HG02571 (cell line): ENCODE data around the gene OR52N5.

ENCODE experiments used
- ATAC-seq: cut with Tn5 transposase; IDR thresholded peaks from one replicate; pipeline ENCODE4 v1.9.1; 2021; ENCODE audit warnings: mild to moderate bottlenecking, moderate library complexity; ENCODE audit not compliant: unreplicated experiment

OR52N5 gene

DNA sequence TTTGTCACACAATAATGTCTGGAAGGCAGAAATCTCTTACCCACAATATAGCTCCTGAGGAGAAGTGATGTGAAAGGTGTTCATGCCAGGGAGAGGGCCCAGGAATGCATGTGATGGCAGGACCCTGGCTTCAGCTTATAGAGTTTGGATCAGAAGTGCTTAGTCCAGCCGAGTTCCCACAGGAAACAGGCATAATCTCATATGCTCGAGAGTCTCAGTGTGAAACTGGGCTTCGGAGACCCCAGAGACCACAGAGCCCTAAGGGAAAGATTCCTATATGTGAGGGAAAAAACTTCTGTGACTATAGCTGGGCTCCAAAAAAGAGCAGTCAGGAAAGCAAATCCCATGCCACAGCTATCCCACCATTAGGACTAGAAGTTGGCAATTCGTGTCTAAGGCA is at the start of gene OR52N5:
OR52N5 (minus strand) TSS at position 101 of the 400 bp plus-strand sequence. CDS start 4,721 bp downstream, outside the sequence.
- no peak for ATAC-seq

DNA sequence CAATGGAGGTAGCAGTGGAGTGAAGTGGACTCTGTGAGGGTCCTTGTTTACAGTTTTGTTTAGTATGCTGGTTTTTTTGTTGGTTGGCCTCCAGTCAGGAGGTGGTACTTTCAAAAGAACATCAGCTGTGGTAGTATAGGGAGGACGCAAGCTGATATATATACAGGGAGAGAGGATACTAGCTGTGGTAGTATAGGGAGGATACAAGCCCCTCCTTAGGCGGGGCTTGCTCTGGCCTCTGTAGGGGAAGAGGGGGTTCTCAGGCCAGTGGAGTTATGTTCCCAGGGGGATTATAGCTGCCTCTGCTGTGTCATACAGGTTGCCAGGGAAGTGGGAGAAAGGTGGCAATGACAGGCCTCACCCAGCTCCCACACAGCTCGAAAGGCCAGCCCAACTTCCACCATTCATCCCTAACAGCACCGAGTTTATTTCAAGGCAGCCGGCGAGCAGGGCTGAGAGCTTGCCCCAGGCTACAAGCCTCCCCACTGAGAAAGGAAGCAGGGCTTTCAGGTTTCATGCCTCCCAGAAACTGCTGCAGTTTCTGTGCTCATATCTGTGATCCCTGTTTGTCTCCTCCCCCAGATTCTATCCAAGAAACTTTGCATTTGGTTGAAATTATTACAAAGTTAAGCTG is 48.2 kb upstream of the OR52N5 start:
- no peak for ATAC-seq

DNA sequence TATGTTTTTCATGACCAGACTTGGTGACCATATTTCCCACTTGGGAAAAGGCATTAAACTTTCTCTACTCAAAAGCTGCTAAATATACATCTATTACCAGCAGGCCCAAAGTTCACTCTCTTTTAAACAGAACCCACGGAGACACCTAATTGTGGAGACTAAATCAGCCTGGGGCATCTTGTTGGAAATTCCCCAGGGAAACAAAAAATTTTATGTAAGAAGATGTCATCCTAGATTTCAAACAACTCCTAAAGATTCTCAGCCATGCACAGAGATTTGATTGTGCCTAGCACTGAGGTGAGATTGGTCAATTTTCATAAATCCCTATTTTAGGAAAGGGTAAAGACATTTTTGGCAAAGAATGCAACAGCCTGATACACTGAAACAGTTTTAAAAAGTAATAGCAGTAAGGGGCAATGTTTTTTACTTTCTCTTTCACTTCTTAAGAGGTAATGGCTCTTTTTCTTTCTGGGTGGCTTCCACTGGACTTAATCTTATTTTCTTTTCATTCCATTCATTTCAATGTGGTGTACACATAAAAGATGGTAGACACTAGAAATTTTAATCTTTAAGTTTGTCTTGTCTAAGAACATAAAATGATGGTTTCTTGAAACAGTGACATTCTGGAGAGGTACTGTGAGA is 35.2 kb upstream of the OR52N5 start:
- ATAC-seq, result no peak

DNA sequence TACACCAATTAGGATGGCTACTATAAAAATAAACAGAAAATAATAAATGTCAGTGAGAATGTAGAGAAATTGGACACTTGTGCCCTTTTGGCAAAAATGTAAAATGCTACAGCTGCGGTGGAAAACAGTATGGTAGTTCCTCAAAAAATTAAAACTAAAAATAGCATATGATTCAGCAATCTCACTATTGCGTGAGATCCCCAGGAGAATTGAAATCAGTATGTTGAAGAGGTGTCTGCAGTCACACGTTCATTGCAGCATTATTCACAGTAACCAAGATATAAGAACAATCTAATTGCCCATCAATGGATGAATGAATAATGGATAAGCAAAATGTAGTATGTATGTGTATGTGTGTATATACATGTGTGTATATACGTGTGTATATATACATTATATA is 32.4 kb upstream of the OR52N5 start:
- no peak for ATAC-seq

DNA sequence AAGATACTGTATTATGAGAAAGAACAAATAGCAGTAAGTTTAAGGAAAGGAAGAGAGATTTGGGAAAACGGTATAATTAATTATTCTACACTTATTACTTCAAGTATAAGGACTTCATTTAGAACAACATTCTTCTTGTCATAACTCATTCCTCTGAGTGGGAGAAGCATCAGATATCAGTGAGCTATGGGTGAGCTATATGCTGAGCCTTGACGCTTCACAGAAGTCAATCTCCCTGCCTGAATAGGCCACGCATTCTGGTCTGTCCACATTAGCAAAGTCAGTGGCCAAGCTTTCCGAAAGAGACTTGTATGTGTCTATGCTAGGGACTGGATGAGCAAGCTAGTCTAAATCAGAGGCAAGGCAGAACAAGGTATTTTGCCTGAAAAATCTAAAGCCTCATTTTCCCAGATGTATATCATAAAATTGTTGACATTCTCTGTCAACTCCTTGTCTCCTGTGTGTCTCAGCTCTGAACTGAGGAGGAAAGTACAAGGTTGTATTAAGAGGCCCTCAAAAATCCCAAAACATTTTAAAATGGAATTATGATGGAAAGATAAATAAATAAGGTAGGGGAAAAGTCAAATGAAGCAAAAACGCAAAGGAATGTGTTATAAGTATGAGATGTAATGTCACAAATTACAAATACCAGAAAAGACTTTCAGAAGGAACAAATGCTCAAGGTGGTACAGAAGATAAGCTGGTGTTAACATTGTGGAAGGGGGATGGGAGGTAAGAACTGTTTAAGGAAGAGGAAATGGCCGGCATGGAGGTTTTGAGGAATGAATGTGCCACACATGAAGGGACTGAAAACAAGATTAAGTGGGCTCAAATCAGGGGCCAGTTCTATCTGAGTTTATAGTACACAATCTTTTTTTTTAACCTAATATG is 27.0 kb upstream of the OR52N5 start:
- no peak for ATAC-seq

DNA sequence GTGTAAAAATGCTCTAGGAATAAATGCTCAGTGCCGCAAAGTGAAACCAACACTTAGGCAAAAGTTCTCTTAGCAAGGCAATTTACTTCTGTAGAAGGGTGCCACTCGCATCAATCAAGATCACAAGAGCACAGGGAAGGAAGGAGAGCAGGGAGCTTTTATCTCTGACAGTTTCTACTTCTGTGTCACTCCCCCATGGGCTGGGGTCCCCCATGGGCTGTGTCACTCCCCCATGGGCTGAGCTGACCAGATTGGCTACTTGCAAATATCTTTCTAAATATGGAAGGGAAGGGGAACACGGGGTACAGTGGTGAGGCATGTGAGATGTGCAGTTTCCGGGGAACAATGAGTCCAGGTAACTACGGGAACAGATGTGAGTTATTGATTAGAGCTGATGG is 26.0 kb upstream of the OR52N5 start:
- ATAC-seq, result peak; percentile 22

DNA sequence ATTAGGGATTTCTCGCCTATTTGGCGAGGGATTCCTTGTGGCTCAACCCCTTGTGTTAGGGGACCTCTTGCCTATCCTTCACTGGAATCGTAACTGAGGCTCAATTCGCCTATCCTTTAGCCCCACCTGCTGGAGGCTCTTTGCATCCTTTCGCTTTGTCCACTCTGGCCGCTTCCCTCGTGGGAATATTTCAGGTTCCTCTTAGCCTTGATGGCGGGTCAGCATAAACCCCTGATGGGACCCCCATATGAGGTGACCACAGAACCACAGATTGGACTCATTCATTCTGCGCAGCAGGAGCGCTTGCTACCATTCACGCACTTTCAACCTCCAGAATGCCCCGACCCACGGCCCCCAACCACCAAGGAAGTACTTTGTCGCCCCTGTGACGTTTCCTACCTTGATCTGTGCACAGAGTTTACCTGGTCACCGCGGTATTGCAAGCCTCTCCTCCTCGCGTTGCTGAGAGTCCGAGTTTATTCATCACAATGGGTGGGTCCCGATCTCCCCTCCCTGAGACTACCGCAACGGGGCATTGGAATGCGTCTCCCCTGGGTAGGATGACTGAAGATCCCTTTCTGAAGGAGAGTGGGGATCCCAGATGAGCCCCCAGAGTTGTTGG is 25.5 kb upstream of the OR52N5 start, which contains the start of gene OR52N2:
OR52N2 (plus strand) TSS at position 425 of the 622 bp plus-strand sequence. CDS start 11,412 bp downstream, outside the sequence.
- ATAC-seq, result peak; percentile 97

DNA sequence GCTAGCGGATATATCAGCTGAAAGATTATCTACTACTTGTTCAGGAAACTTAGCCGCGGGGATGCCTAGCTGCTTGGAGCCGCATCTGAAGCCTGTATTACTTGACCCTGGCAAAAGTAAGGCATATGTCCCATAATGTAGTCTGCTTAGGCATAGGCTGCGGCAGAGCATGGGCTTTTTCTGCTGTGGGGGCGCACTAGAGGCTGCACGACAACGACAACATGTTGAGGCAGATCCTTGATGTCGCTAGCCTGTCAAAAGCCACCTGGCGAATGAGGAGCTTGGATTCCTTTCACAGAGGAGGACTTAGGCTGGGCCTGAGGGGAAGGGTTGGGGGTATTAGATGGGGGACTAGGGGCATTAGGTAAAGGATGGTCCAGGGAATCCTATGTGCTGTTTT is 24.4 kb upstream of the OR52N5 start:
- no peak for ATAC-seq

DNA sequence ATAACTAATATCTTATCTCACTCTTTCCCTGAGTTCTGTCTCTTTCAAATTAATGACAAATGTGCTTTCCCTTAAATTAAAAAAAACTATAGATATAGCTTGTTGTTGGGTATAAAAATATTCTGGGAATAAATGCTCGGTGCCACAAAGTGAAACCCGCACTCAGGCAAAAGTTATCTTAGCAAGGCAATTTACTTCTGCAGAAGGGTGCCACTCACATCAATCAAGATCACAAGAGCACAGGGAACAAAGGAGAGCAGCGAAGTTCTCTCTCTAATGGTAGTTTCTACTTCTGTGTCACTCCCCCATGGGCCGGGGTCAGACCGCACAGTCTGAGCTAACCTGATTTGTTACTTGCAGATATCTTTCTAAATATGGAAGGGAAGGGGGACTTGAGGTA is 20.8 kb upstream of the OR52N5 start:
- no peak for ATAC-seq

DNA sequence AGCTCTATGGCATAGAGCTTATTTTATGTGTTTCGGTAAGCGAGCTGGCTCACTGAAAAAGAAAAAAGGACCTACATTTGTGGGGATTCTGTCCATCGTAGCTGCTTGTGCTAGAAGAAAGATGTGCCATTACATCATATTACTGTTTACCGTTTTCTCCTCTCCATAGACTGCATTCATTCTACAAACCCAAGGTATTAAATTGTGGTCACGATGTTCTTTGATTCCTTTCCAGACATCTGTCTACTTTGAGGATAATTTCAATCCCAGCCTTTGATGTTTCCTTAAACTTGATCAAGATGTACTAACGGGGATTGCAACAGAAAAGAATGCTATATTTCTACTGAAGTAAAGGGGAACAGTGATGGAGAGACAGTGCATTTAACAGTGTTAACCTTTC is 13.4 kb upstream of the OR52N5 start:
- ATAC-seq, result no peak

DNA sequence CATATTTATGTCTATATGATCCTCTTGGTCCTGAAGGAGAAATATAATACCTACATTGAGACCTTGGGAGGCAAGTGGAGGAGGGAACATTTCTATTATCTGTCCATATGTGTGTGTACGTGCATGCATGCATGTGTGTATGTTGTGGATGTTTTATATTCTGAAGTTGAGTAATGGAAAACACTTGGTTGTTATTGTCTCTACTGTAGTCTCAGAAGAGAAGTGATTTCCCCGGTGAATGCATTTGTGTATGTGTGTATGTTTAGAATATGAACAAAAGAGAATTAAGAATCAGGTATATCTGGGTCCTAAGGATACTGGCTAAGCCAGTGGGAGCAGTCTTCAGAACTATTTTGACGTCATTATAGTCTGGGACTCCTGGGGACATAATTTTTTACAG is 8.0 kb upstream of the OR52N5 start, which contains the start of gene OR52N1:
OR52N1 (minus strand) TSS at position 101 of the 400 bp plus-strand sequence. CDS start 2,449 bp downstream, outside the sequence.
- no peak for ATAC-seq

DNA sequence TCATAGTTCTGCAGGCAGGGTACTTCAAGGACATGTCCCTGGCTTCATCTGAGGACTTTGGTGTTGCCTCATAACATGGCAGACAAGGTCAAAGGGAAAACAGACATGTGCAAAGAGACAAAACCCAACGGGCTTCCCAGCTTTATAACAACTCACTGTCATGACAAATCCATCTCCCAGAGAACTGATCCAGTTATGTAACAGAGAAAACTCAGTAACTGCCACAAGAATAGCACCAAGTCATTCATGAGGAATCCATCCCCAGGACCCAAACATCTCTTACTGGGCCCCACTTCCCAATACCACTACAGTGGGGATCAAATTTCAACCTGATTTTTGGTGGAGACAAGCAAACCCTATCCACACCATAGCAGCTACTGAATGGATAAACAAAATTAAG is 16.1 kb downstream of the OR52N5 start:
- no peak for ATAC-seq

DNA sequence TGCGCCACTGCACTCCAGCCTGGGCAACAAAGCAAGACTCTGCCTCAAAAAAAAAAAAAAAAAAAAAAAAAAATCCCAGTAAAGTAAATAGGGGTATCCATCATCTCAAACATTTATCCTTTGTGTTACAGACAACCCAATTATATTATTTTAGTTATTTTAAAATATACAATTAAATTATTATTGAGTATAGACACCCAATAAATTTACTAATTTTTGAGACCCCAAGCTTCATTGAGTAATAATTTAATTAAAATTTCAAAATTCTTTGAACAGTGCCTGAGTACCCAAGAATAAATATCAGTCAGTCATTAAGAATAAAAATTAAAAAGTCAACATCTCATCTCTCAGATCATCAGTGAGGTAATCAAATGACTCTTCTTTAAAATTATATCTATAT is 29.2 kb downstream of the OR52N5 start, which contains the start of gene OR52N4:
OR52N4 (plus strand) TSS at position 301 of the 400 bp plus-strand sequence. CDS start 498 bp downstream, outside the sequence.
- ATAC-seq, result no peak

DNA sequence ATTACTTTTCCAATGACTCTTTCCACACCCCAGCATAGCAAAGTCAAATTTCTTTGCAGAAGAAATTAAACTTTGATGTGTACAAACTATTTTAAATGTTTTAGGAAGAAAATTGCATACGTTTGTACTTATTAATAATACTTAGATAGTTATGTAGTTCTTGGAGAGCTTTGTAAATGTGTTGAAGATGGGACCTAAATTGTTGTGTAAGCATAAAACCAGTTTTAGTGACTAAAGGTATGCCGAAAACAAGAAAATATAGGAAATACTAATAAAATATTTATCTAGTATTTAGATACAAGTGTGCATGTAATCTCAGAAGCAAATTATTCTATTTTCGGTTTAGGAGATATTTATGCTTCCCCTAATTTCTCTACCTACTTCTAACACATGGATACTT is 33.3 kb downstream of the OR52N5 start:
- ATAC-seq, result no peak

DNA sequence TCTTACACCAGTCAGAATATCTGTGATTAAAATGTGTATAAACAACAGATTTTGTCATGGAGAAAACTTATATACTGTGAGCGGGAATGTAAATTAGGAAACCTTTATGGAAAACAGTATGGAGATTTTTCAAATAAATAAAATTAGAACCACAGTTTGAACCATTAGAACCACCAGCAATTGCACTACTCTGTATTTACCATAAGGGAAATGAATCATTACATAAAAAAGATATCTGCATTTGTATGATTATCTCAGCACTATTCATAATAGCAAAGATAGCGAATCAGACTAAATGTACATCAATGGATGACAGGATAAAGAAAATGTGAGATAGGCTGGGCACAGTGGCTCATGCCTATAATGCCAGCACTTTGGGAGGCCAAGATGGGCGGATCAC is 36.5 kb downstream of the OR52N5 start:
- ATAC-seq, result no peak

DNA sequence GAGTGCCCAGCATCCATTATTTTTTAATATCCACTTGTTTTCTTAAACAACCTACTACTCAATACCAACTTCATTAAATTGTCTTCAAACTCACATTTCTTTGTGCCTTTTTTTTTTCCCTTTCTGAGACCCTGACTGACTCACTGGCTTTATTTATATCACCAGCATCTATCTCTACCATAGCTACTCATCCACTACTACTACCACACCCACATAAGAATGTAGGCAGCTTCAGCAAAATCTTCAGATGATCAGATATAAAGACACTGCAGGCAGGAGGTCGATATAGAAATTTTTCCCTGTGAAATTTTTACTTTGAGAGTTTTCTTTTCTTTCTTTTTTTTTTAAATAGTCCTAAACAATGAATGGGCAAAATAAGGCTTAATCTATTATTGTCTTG is 44.7 kb downstream of the OR52N5 start:
- no peak for ATAC-seq

DNA sequence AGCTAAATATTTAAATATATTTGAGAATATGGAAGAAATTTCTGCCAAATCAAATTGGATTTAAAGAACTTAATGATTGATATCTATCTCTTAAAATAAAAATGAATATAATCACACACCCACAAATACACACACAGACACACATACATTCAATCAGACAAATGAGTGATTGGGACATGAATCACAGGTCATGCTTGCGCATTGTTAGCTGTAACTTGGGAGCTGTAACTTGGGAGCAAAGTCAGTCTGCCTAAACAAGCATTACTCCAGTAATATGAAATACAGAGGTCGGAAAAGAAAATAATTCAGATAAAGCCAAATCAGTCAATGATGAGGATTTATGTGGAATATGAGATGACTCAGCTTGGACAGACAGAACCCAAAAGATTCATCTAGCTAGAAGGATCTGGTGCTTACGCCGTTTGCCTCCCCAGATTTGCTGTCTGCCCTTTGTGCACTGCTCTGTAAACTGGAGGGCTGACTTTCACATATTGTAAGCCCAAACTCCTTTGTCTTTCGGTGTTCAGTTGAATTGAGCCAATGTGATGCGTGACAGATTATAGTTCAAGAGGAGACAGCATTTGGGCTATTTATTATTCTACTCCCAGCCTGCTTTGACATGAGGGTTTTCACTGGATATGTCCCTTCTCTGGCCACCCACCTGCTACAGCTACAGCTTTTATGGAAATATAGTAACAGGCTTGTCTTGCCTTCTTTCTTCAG is 45.3 kb downstream of the OR52N5 start:
- no peak for ATAC-seq

DNA sequence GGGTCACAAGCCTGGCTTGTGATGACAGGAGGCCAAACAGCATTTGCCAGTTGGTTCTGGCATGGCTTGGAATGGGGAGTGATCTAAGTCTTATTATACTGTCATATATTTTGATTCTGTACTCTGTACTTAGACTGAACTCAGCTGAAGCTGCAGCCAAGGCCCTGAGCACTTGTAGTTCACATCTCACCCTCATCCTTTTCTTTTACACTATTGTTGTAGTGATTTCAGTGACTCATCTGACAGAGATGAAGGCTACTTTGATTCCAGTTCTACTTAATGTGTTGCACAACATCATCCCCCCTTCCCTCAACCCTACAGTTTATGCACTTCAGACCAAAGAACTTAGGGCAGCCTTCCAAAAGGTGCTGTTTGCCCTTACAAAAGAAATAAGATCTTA is 46.1 kb downstream of the OR52N5 start:
- ATAC-seq, result no peak

DNA sequence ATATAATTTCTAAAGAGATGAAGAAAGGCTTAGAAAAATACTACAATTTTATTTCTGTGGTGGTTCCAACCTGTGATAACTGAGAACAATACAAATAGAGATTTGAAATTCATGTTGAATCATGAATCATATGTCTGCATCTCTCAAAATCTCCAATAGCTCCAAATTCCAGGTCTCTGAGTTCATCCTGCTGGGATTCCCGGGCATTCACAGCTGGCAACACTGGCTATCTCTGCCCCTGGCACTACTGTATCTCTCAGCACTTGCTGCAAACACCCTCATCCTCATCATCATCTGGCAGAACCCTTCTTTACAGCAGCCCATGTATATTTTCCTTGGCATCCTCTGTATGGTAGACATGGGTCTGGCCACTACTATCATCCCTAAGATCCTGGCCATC is 46.8 kb downstream of the OR52N5 start, which contains the start of gene OR56B1:
OR56B1 (plus strand) TSS at position 53 of the 400 bp plus-strand sequence; CDS start at position 122, 69 bp downstream.
- ATAC-seq, result no peak

DNA sequence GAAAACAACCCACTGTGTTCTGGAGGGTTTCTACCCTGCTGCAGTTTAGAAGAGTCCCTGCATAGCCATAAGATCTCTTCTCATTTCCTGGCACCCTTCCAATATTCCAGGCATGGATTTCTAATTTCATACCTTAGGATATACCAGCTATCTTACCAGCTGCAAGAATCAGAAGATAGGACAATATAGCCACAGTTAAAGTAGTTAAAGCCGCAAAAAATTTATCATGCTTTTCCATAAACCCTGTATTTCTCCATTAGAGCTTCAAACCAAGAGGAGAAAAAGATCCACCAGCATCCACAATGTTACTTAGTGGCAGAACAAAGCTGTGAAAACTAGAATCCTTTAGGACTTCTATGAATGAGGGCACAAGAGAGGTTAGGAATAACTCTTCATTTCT is 55.5 kb downstream of the OR52N5 start:
- no peak for ATAC-seq
